ENCODE results near the gene COLEC12.

COLEC12 gene

DNA sequence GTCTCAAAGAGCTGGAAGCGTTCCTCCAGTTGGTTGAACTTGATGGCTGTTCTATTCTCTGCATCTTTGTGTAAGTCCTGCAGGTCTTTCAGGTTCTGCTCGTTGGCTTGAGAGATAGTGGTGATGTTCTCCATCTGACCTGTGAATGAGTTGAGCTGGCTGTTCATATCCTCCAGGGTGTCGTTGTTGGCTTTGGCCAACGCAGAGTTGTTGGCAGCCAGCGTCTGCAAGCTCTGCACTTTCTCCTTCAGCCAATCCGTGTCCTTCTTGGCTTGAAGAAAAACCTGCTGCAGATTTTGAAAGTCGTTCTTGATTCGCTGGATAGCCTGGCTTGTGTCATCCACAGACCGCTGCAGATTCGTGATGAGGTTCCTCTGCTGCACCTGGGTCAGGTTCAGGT is 153.9 kb downstream of the COLEC12 start:
- H3K27me3 ChIP-seq = no peaks in the 10 kb centered on the region
- H3K4me3 ChIP-seq (ENCODE audit: low read depth, low read length) = no peak overlapping the region
- no peaks in the 10 kb centered on the region for H3K4me1 ChIP-seq
- no peaks in the 10 kb centered on the region for H3K36me3 ChIP-seq
- DNase-seq = no peak
- H3K9me3 ChIP-seq = no peaks in the 10 kb centered on the region
- TF ChIP-seq, protein P1, sequence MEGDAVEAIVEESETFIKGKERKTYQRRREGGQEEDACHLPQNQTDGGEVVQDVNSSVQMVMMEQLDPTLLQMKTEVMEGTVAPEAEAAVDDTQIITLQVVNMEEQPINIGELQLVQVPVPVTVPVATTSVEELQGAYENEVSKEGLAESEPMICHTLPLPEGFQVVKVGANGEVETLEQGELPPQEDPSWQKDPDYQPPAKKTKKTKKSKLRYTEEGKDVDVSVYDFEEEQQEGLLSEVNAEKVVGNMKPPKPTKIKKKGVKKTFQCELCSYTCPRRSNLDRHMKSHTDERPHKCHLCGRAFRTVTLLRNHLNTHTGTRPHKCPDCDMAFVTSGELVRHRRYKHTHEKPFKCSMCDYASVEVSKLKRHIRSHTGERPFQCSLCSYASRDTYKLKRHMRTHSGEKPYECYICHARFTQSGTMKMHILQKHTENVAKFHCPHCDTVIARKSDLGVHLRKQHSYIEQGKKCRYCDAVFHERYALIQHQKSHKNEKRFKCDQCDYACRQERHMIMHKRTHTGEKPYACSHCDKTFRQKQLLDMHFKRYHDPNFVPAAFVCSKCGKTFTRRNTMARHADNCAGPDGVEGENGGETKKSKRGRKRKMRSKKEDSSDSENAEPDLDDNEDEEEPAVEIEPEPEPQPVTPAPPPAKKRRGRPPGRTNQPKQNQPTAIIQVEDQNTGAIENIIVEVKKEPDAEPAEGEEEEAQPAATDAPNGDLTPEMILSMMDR (IDR thresholded peaks at IDR 0.05; ENCODE audit: low read depth, low read length) = no peak

DNA sequence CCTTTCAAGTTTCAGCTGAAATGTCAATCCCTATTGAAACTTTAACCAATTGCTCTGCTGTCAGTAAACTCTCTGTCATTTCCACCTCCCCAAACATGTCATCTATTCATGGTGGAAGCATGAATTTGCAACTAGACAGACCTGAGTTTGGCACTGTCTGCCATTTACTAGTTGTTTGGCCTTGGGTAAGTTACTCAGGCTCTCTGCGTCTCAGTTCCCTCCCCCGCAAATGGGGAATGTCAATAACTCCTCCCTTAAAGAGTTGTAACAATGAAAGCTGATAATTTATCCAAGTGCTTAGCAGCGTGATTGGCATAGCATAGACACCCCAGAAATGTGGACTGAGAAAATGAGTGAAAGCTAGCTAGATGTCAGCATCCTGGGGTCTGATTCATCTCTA is 159.4 kb downstream of the COLEC12 start:
- no peaks in the 10 kb centered on the region for H3K9me3 ChIP-seq
- no peaks in the 10 kb centered on the region for H3K36me3 ChIP-seq
- no peak overlapping the region for H3K4me3 ChIP-seq (ENCODE audit: low read depth, low read length)
- no peak for DNase-seq
- no peaks in the 10 kb centered on the region for H3K27me3 ChIP-seq
- no peaks in the 10 kb centered on the region for H3K4me1 ChIP-seq
- TF ChIP-seq, protein P1 (IDR thresholded peaks at IDR 0.05; ENCODE audit: low read depth, low read length) = no peak

DNA sequence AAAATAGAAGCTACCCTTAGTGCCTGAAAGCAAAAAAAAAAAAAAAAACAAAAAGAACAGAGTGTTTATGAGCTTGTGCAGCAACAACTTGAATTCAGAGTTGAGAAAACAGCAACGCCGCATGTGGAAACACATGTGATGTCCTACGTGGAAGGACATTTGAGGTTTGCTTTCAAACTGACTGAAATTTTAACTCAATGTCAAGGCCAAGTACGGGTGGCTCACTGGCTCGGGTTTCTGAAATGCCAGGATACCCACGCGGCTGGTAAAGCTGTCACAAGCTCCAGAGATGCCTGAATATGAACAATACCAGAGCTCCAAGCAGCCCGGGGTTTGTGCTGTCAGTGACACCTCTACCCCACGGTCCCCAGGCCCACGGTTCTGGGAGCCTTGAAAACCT is 160.5 kb downstream of the COLEC12 start:
- Histone ChIP-seq H3K36me3 (no peaks in the 10 kb centered on the region), H3K4me3 (ENCODE audit: low read depth, low read length) (no peak overlapping the region), H3K9me3 (no peaks in the 10 kb centered on the region), H3K4me1 (no peaks in the 10 kb centered on the region), H3K27me3 (no peaks in the 10 kb centered on the region)
- DNase-seq = no peak
- TF ChIP-seq, protein P1 (IDR thresholded peaks at IDR 0.05; ENCODE audit: low read depth, low read length) = no peak

DNA sequence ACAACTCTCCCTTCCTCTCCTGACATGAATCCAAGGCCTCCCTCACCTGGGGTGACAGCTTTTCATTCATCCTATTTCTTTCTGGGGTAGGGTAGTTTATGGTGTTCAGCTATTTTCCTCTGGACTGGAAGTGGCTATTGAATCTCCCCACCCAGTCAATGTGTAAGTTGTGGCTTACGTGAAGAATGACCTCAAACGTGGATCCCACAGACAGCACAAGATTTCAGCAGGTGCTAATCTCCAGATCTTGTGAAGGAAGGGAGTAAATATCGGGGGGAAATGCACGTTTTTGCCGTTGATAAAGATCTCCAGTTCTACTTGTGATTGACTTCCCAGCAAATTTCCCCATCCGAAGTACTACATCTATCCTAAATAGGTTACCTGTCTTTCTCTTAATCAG is 161.3 kb downstream of the COLEC12 start:
- Histone ChIP-seq H3K9me3 (no peaks in the 10 kb centered on the region), H3K27me3 (no peaks in the 10 kb centered on the region), H3K4me1 (no peaks in the 10 kb centered on the region), H3K4me3 (ENCODE audit: low read depth, low read length) (no peak overlapping the region), H3K36me3 (no peaks in the 10 kb centered on the region)
- DNase-seq = no peak
- TF ChIP-seq, protein P1 (IDR thresholded peaks at IDR 0.05; ENCODE audit: low read depth, low read length) = no peak

DNA sequence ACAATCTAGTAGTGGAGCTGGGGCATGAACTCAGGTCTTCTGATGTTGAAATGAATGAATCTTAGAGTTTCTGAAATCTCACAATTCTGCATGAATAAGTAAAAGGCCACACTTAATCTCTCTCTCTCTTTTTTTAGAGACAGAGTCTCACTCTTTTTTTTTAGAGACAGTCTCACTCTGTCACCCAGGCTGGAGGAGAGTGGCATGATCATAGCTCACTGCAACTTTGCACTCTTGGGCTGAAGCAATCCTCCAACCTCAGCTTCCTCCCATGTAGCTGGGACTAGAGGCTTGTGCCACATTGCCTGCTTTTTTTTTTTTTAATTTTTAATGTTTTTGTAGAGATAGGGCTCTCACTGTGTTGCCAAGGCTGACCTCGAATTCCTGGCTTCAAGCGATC is 163.8 kb downstream of the COLEC12 start:
- TF ChIP-seq, protein P1 (IDR thresholded peaks at IDR 0.05; ENCODE audit: low read depth, low read length) = no peak
- DNase-seq = no peak

DNA sequence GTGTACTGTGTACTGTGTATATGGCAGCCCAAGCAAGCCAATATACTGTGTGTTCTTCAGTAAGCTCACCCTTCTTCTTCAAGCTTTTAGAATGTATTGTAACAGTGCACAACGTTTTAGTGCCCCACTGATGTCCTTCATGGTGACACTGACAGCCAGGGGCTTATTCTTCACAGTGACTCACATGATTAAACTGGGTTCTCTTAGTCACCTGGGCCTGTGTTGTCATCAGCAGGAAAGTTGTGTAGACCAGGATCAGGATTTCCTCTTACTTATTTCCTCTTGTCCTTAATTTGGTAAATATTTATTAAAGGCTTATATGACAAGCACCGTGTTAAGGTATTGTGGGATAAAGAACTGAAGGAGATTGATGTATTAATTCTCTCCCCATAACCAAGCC is 164.8 kb downstream of the COLEC12 start:
- Histone ChIP-seq H3K36me3 (no peaks in the 10 kb centered on the region), H3K27me3 (no peaks in the 10 kb centered on the region), H3K9me3 (no peaks in the 10 kb centered on the region), H3K4me3 (ENCODE audit: low read depth, low read length) (no peak overlapping the region), H3K4me1 (no peaks in the 10 kb centered on the region)
- TF ChIP-seq, protein P1 (IDR thresholded peaks at IDR 0.05; ENCODE audit: low read depth, low read length) = no peak
- DNase-seq = no peak

More for the DNA sequence above, 163.8 kb downstream of the COLEC12 start:
- Histone ChIP-seq H3K36me3 (no peaks in the 10 kb centered on the region), H3K4me1 (no peaks in the 10 kb centered on the region), H3K27me3 (no peaks in the 10 kb centered on the region), H3K4me3 (ENCODE audit: low read depth, low read length) (no peak overlapping the region), H3K9me3 (no peaks in the 10 kb centered on the region)
